ENCODE results near the gene TMTC1.

DNA sequence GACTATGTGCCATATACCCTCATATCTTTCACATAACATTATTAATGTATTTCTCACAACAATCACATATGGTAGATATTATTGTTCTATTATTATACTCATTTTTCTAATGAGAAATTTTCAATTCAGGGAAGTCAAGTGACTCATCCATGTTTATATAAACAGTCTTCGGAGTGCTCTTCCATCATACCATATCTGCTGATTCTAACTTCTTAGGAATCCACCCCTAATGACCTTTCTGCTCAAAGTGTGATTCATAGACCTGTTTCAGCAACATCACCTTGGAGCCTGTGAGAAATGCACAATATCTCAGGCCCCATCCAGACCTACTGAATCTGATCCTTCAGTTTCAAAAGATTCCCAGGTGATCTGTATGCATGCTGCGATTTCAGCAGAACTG lies 246.4 kb downstream of the TMTC1 start:
- TF ChIP-seq RARB (CRISPR knock-in tag; IDR thresholded peaks at IDR 0.05) = no peak
- TF ChIP-seq ZNF565 (CRISPR knock-in tag; conservative IDR thresholded peaks at IDR 0.05; ENCODE audit: low read depth) = no peak
- TF ChIP-seq ZFP3 (CRISPR knock-in tag; IDR thresholded peaks at IDR 0.05) = no peak
- no peak for TF ChIP-seq ZFP30 (CRISPR knock-in tag; IDR thresholded peaks at IDR 0.05)
- TF ChIP-seq, protein P1, sequence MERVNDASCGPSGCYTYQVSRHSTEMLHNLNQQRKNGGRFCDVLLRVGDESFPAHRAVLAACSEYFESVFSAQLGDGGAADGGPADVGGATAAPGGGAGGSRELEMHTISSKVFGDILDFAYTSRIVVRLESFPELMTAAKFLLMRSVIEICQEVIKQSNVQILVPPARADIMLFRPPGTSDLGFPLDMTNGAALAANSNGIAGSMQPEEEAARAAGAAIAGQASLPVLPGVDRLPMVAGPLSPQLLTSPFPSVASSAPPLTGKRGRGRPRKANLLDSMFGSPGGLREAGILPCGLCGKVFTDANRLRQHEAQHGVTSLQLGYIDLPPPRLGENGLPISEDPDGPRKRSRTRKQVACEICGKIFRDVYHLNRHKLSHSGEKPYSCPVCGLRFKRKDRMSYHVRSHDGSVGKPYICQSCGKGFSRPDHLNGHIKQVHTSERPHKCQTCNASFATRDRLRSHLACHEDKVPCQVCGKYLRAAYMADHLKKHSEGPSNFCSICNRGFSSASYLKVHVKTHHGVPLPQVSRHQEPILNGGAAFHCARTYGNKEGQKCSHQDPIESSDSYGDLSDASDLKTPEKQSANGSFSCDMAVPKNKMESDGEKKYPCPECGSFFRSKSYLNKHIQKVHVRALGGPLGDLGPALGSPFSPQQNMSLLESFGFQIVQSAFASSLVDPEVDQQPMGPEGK (CRISPR knock-in tag; IDR thresholded peaks at IDR 0.05; ENCODE audit: borderline replicate concordance) = no peak
- TF ChIP-seq, protein P2, sequence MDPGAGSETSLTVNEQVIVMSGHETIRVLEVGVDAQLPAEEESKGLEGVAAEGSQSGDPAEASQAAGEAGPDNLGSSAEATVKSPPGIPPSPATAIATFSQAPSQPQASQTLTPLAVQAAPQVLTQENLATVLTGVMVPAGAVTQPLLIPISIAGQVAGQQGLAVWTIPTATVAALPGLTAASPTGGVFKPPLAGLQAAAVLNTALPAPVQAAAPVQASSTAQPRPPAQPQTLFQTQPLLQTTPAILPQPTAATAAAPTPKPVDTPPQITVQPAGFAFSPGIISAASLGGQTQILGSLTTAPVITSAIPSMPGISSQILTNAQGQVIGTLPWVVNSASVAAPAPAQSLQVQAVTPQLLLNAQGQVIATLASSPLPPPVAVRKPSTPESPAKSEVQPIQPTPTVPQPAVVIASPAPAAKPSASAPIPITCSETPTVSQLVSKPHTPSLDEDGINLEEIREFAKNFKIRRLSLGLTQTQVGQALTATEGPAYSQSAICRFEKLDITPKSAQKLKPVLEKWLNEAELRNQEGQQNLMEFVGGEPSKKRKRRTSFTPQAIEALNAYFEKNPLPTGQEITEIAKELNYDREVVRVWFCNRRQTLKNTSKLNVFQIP (CRISPR knock-in tag; IDR thresholded peaks at IDR 0.05; ENCODE audit: borderline replicate concordance, low read depth) = no peak
- no peak for TF ChIP-seq CSDC2 (CRISPR knock-in tag; IDR thresholded peaks at IDR 0.05)
- no peak for TF ChIP-seq BACH2 (CRISPR knock-in tag; IDR thresholded peaks at IDR 0.05; ENCODE audit: borderline replicate concordance)
- TF ChIP-seq, protein P3, sequence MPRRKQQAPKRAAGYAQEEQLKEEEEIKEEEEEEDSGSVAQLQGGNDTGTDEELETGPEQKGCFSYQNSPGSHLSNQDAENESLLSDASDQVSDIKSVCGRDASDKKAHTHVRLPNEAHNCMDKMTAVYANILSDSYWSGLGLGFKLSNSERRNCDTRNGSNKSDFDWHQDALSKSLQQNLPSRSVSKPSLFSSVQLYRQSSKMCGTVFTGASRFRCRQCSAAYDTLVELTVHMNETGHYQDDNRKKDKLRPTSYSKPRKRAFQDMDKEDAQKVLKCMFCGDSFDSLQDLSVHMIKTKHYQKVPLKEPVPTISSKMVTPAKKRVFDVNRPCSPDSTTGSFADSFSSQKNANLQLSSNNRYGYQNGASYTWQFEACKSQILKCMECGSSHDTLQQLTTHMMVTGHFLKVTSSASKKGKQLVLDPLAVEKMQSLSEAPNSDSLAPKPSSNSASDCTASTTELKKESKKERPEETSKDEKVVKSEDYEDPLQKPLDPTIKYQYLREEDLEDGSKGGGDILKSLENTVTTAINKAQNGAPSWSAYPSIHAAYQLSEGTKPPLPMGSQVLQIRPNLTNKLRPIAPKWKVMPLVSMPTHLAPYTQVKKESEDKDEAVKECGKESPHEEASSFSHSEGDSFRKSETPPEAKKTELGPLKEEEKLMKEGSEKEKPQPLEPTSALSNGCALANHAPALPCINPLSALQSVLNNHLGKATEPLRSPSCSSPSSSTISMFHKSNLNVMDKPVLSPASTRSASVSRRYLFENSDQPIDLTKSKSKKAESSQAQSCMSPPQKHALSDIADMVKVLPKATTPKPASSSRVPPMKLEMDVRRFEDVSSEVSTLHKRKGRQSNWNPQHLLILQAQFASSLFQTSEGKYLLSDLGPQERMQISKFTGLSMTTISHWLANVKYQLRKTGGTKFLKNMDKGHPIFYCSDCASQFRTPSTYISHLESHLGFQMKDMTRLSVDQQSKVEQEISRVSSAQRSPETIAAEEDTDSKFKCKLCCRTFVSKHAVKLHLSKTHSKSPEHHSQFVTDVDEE (CRISPR knock-in tag; IDR thresholded peaks at IDR 0.05) = no peak
- TF ChIP-seq PPARA (CRISPR knock-in tag; IDR thresholded peaks at IDR 0.05; ENCODE audit: borderline replicate concordance) = no peak
- no peak for TF ChIP-seq ZNF8 (CRISPR knock-in tag; IDR thresholded peaks at IDR 0.05)
- TF ChIP-seq GLIS3 (CRISPR knock-in tag; IDR thresholded peaks at IDR 0.05) = no peak
